ENCODE data around the gene TBC1D7.

DNA sequence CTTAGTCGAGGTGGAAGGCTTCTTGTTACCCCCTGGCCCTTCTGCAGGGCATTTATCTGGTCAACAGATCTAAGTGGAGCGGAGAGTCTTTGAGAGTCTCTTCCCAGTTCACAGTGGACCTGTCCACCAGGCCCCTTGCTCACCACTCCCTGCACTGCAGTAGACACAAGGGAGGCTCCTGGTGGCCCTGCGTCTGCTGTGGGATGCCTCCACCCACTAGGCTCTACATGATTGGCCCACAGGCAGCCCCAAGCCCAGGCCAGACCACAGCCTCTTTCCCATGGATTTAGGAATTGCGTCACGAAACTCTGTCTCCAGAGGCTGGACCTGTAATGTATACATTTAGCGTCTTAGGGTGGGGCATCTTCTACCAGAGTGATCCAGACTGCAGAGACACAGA is 28.4 kb downstream of the TBC1D7 start:
- TF ChIP-seq CTCF (IDR thresholded peaks at IDR 0.05) (no peak), POLR2A (IDR thresholded peaks at IDR 0.05; ENCODE audit: low read depth) (no peak)

Measured in esophagus muscularis mucosa (tissue), 3 donors.